Suppressor macrophage treated with lipopolysaccharide for 4 hours (primary cell): ENCODE data around the gene ST8SIA6.
"Not testable (repeated sequence)": the region's sequence is repeated elsewhere in the genome, so short reads cannot be mapped to it uniquely, and the experiment has no call there.

ENCODE experiments used
- DNase-seq: peaks from one replicate; pipeline ENCODE4 v3.0.0-alpha.2; 2020

Gene ST8SIA6

DNA sequence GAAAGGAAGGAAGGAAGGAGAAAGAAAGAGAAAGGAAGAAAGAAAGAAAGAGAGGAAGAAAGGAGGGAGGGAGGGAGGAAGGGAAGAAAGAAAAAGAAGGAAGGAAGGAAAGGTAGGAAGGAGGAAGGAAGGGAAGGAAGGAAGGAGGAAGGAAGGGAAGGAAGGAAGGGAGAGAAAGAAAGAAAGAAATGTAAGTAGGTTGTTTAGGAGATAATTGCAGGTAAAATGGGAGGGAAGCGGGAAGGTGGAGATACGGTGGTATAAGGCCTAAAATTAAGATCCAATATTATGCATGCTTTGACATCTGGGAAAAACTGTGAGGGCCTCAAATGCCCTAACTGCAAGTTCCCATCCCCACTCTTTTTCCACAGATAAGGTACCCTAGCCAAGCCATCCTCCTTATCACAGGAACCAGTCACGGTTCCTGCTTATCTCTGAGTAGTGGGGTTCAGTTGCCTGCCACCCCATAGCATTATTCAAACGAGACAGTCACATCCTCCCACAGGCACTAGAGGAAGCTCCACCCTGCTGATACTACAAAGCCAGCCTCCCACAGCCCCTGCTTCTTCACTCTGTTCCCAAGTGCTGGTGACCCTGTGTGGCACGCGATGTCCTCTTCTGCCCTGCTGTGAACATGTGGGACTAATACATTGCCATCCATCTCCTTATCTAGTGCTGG lies 28.7 kb downstream of the ST8SIA6 start:
- DNase-seq: peak; percentile 9

DNA sequence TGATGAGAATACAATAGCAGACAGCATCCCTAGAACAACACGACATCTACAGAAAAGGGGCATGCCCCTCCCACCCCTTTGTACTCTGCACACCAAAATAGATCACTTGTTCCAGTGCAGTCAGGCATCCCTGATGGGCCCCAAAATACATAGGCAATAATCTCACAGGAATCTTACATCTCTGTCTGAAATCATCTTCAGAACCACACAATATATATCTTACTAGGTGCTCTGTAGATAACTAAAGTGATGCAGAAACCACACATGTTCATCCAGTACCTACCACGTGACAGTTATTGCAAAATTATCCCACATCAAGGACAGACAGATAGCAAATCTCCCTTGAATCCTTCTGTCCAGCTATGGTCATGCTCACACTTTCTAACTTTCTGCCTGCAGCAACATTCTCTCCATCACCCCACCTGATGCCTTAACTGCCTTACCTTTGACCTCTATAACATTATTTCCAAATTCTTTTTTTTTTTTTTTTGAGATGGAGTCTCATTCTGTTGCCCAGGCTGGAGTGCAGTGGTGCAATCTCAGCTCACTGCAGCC lies 30.7 kb downstream of the ST8SIA6 start:
- no peak for DNase-seq

DNA sequence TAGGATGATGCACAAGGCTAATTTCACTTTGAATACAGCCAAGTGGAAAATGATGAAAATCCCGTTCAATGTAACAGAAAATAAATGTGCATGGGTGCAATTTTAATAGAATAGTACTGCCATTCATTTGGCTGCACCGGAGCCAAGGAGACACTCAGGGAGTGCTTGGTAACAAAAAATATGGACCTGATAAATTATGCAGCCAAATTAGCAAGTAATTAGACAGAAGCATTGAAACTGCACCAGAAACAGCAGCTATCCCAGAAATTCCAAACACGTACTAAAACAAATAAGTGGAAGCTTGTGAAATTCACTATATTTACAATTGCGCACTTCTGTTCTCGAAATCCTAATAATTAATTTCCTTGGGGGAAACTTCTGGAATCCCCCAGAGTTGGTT lies 31.5 kb downstream of the ST8SIA6 start:
- no peak for DNase-seq

DNA sequence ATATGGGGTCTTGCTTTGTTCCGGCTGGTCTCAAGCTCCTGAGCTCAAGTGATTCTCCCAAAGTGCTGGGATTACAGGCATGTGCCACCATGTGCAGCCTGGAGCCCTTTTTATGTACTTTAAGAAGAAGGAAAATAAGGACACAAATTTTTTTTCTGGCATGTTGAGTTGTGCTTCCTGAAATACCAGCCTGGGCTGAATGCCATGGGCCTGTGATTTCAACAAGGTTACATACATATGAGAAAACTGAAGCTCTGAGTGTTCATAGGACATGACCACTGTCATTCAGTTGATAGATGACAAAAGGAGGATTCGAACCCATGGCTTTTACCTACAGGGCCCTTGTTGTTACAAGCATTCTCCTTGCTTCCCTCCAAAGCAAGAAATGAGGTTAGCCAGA lies 36.1 kb downstream of the ST8SIA6 start:
- DNase-seq: no peak

DNA sequence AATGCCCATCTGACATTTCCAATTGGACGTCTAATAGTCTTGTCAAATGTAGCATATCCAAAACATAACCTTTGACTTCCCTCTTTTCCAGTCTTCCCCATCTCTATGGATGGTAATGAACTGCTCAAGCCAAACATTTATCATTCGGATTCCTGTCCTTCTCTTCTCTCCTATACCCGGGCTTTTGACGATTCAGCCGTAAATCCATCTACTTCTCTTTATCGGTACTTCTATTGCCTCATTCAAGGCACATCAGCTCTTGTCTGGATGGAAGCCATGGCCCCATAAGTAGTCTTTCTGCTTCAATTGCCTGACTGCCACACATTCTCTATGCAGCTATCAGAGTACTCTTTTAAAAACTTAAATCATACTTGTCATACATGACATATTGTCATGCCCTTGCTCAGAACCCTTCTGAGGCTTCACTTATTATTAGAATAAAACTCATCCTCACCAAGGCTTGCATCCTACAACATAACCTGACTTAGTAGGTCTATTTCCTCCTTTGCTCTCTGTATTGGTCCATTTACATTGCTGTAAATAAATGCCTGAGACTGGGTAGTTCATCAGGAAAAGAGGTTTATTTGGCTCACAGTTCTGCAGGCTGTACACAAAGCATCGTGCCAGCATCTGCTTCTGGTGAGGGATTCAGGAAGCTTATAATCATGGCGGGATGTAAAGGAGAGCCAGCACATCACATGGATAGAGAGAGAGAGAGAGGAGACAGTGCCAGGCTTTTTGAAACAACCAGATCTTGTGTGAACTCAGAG lies 37.8 kb downstream of the ST8SIA6 start:
- DNase-seq: no peak

DNA sequence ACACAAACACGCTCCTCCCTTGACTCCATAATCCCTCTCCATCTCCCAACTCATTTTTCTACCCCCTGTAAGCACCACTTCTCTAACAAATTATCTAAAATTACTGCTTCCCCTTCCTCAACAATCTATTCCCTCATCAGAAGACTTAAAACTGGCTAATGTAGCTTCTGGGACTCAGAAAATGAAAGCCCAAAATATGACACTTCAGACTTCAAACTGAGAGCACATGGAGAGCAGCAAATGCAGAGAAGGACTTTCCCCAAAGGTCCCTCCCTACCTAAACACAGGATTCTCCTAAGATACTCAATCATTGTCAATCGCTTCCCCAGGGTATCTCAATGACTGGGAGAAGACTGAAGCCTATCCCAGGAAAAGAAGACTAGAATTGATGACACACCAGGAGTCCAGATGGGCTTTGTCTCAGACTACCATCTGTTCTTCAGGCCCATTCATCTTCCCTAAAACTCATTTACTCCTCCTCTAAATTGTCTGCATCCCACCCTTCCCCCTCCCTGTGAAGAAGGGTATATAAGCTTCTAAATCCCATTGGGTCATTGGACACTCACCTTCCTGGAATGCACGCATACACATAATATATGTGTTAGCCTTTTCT lies 39.2 kb downstream of the ST8SIA6 start:
- DNase-seq: no peak

DNA sequence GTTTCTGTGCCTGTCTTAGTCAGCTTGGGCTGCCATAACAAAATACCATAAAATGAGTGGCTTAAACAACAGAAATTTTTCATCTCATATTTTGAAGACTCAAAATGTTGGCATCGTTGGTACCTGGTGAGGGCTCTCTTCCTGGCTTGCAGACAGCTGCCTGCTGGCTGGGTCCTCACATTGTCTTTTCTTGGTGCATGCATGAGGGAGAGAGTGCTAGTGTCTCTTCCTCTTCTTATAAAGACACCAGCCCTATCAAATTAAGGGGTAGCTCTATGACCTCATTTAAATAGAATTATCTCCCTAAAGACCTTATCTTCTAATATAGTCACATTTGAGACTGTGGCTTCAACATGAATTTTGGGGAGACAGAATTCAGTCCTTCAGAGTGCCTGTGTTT lies 39.9 kb downstream of the ST8SIA6 start:
- DNase-seq: no peak

DNA sequence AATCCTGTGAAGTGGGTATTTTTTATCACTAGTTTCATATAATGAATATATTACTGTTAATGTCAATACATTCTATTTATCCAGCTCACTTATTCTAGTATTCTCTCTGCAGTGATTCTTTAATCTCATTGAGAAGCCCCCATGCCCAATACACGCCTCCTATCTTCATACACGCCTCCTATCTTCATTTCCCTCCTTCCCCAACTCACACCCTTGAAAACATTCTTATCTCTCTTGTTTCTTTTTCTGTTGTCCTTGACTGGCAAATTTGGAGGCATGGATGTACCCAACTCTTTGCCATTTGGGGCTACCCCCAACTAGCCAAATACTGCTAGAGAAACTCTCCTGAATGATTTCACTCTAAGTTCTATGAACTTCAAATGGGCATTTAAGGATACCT lies 40.5 kb downstream of the ST8SIA6 start:
- no peak for DNase-seq

DNA sequence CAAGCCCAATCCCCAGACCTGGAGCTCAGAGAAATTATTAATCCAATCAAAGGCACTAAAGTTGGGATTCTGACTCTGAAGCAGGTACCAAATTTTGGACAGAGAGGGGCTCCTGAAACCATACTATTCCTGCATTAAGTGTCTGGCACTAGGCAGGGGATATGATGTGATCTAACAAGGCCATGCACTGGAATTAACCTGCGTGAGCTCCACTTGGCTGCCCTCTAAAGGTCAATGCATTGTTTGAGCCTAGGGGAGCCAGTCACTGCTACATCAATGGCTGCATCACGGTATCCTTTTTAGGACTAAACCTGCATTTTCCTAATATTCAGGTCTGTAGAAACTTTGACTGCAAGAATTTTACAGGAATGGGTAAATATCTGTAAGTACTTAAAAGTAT lies 42.1 kb downstream of the ST8SIA6 start:
- no peak for DNase-seq

DNA sequence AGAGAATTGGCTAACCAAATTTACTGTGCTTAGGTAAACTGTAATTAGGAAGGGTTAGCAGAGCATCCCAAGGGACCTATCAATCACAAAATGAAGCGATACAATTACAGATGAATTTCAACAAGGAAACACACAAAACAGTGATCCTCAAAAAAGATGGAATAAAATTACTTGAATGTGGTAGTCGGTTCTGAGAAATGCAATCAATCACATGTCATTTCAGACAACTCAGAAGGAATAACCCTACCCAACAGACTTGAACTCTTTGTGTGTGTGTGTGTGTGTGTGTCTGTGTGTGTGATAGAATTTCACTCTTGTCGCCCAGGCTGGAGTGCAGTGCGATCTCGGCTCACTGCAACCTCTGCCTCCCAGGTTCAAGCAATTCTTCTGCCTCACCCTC lies 43.5 kb downstream of the ST8SIA6 start:
- no peak for DNase-seq

DNA sequence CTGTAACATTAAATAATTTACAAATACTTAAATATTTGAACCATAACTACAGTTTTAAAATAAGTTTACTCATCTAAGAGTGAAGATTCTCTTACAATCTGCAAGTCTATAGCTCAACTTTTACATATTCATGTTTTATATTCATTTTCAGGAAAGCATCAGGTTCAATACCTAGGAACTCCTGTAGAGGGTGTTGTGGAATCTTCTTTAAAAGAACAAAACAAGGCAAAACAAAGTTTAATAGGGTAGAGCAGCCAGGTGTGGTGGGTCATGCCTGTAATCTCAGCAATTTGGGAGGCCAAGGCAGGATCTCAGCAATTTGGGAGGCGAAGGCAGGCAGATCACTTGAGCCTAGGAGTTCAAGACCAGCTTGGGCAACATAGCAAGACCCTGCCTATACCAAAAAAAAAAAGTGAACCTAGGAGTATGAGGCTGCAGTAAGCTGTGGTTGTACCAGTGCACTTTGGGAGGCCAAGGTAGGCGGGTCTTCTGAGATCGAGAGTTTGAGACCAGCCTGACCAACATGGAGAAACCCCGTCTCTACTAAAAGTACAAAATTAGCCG lies 45.1 kb downstream of the ST8SIA6 start:
- no peak for DNase-seq

DNA sequence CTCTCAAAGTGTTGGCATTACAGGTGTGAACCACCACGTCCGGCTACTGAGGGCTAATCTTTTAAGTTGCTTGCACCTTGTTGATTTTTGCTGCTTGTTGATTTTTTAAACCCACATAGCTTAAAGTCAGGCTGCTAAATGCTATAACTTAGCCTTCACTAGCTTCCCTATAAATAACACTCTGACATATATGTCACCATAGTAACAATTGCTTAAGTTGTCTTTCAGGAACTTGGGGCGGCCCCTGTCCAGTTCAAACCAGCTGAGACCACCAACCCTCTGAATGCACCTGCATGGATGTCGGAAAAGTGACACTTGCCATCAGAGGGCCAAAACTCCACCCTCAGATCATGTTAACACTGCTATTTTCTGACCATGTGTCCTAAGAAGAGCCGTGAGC lies 47.3 kb downstream of the ST8SIA6 start:
- DNase-seq: no peak

DNA sequence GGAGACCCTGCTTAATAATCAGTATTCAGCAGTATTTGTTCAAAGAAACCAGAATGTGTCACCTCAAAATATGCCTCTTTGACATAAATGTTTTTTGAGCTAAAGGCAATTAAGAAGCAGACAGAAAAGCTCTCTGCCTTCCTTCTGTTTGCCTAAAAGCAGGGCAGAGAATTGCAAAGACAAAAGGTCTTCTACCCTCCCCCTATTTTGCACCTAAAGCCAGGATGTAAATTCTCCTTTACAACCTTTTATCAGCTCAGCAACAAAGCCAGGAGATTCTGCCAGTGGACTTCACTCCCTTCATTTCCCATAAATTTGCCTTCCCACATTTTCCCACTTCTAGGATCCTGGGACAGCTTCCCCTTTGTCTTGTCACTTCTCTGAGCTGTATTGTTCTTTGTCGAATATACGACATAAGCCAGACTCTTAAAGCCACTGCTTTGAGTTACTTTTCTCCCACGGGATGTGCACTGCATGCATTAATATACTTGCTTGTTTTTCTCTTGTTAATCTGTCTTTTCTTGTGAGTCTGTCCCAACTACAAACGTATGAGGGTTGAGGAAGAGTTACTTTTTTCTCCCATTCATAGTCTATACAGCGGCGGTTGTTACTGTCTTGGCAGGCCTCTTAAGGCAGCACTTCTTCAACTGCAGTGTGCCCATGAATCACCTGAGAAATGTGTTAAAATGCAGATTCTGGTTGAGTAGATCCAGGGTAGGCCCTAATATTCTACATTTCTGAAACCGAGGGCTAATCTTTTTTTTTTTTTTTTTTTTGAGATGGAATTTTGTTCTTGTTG lies 48.2 kb downstream of the ST8SIA6 start:
- DNase-seq: no peak

DNA sequence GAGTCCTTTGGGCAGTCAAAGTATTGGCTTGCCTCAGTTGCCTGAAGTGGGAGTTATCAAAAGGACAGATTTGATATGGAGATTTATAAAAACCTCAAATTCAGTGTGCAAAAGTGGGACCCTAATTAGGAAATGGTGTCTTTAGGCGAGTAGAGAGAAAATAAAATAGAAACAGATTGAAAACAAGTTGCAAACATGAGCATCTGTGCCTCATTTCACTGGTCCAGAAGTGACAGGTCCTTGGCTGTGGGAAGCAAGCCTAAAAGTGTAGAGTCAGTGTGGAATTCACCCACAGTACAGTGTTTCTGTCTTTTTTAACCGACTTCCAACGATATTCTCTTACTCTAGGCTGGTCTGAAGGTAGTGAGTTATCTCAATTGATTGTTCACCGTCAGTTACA lies 51.2 kb downstream of the ST8SIA6 start:
- no peak for DNase-seq

DNA sequence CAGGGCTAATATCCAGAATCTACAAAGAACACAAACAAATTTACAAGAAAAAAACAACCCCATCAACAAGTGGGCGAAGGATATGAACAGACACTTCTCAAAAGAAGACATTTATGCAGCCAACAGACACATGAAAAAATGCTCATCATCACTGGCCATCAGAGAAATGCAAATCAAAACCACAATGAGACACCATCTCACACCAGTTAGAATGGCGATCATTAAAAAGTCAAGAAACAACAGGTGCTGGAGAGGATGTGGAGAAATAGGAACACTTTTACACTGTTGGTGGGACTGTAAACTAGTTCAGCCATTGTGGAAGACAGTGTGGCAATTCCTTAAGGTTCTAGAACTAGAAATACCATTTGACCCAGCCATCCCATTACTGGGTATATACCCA lies 52.4 kb downstream of the ST8SIA6 start:
- not testable (repeated sequence) for DNase-seq

DNA sequence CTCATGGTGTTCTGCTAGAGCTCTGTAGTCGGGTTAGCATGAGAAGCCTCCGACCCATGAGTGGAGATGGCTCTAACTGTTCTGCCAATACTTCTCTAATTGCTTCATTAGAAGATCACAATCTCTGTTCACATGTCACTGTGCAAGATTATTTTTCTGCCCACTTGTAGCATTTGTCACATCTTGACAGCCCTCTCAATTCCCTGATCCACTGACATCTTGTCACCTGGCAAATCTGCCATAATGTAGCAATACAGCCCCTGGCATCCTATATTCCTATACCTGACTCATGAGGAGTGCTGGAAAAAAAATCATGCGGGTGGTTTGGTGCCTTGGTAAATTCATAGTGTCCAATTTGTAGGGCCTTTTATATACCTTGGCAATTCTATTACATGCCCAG lies 58.4 kb downstream of the ST8SIA6 start:
- no peak for DNase-seq

DNA sequence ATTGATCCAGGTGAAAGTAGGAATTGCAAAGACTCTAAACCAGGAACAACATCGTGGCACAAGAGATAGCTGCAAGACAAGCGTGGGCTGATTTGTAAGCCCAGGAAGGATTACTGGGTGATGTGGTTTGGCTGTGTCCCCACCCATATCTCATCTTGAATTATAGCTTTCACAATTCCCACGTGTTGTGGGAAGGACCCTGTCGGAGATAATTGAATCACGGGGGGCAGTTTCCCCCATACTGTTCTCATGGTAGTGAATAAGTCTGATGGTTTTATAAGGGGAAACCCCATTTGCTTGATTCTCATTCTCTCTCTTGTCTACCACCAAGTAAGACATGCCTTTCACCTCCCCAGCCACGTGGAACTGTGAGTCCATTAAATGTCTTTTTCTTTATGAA lies 59.5 kb downstream of the ST8SIA6 start:
- no peak for DNase-seq

DNA sequence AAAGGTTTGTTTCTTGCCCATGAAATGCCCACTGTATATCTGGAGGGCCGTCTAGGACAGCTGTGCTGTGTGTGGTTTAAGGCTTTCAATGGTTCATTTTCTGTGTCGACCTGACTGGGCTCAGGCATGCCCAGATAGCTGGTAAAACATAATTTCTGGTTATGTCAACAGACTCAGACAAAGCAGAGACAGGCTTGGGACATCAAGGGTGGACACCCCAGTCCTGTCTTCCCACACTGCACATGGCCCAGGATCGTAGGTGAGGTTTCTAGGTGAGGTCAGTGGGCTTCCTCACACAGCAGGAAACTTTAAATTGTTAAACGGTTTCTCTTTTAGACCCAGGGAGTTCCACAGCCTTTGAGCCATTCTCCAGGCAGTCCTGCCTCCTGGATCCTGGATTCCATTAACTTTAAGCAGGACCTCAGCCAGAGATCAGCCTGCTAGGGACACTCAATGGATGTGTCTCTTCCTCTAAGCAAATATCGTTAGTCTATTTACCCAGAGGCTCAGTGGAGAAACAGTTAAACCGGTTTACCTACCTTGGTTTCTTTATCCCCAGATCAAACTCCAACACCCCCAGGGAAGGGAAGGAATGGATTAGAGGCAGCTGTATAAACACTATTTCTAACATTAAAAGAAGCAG lies 66.4 kb downstream of the ST8SIA6 start:
- DNase-seq: no peak

DNA sequence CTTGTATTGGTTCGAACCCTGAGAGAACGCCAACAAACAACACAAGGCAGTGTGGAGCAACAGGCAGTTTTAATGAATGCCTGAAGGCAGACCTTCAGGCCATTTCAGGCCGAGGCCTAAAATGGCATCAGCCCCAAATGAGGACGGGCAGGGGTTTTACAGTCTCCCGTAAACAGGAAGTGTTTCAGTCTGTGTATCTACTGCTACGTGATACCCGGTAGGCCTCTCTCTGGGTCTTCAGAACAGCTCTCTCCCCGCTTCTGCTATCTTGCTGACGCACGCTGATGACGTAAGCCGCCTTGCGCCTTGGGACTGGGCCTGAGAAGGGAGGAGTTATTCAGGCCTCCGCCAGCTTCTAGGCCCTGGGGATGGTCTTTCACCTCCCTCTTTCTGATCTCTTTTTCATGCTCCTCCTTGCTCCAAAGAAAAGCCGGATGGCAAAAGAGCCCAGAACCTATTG lies 67.7 kb downstream of the ST8SIA6 start:
- DNase-seq: no peak

DNA sequence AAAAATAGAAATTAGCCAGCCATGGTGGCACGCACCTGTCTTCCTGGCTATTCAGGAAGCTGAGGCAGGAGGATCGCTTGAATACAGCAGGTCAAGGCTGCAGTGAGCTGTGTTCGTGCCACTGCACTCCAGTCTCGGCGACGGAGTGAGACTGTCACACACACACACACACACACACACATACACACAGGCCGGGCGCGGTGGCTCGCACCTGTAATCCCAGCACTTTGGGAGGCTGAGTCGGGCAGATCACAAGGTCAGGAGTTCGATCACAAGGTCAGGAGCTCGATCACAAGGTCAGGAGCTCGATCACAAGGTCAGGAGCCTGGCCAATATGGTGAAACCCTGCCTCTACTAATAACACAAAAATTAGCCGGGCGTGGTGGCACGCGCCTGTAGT lies 68.4 kb downstream of the ST8SIA6 start:
- DNase-seq: no peak

DNA sequence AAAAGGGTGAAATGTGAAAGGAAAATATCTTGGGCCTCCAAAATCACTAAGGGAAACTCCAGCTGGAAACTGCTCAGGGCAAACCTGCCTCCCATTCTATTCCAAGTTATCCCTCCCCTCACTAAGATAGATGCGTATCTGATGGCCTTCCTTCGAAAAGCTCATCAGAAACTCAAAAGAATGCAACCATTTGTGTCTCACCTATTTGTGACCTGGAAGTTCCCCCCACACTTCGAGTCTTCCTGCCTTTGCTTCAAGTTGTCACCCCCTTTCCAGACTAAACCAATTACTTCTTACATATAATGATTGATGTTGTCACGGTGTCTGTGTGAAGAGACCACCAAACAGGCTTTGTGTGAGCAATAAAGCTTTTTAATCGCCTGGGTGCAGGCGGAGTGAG lies 69.3 kb downstream of the ST8SIA6 start:
- no peak for DNase-seq
